Activated CD8-positive, alpha-beta T cell treated with anti-CD3 and anti-CD28 coated beads for 36 hours (primary cell): ENCODE measurements around the gene BMPR1A. TPM values are rescaled to one million over a fixed set of nuclear protein-coding genes. Genes with fewer than 3 reads are reported as not detected.

Experiments
- ATAC-seq: fragments of 200-7000 bp; cut with Tn5 transposase; one replicate; pipeline ENCODE4 v1.10.0; 2021; ENCODE audit warnings: mild to moderate bottlenecking, moderate library complexity
- CTCF ChIA-PET: fragments of 350-600 bp; sonication (Branson Sonifier 250); formaldehyde crosslinking; loops from one replicate; lab custom pipeline; 2021; ENCODE audit warnings: antibody characterized with exemption; lab: Charles Lee
- POLR2A ChIA-PET: fragments of 350-600 bp; sonication (Branson Sonifier 250); formaldehyde crosslinking; loops from one replicate; lab custom pipeline; 2021; ENCODE audit warnings: antibody characterized with exemption; lab: Charles Lee
- DNase-seq: peaks from one replicate; pipeline ENCODE4 v3.0.0-alpha.2; 2020
- H3K27ac Mint-ChIP-seq: one replicate; pipeline ENCODE4 v1.8.0; 2021; ENCODE audit warnings: mild to moderate bottlenecking, mixed read lengths
- H3K27me3 Mint-ChIP-seq: one replicate; pipeline ENCODE4 v1.8.0; 2021; ENCODE audit warnings: mixed read lengths
- H3K36me3 Mint-ChIP-seq: one replicate; pipeline ENCODE4 v1.8.0; 2021; ENCODE audit warnings: low read depth, mixed read lengths
- H3K4me1 Mint-ChIP-seq: one replicate; pipeline ENCODE4 v1.8.0; 2021; ENCODE audit warnings: low read depth, mixed read lengths
- H3K4me3 Mint-ChIP-seq: one replicate; pipeline ENCODE4 v1.8.0; 2021; ENCODE audit warnings: mild to moderate bottlenecking, moderate library complexity, mixed read lengths
- H3K9me3 Mint-ChIP-seq: one replicate; pipeline ENCODE4 v1.8.0; 2021; ENCODE audit warnings: mixed read lengths
- CTCF ChIP-seq: fragments of 200-600 bp; IDR thresholded peaks from one replicate; pipeline ENCODE4 v1.8.0; 2022; ENCODE audit warnings: antibody characterized with exemption, mild to moderate bottlenecking
- intact Hi-C: fragments of 100-400 bp; cut with micrococcal nuclease; formaldehyde crosslinking; loops from one replicate; pipeline ENCODE4 v1.10.0; 2022
- total RNA-seq, 2 experiments: library from RNA; stranded (reverse); gene quantifications; one replicate each; pipeline ENCODE4 v1.2.3, GENCODE V29; 2021

BMPR1A gene
- total RNA-seq, 2 experiments from 2014 or later, result 6.6 to 6.9 TPM

DNA sequence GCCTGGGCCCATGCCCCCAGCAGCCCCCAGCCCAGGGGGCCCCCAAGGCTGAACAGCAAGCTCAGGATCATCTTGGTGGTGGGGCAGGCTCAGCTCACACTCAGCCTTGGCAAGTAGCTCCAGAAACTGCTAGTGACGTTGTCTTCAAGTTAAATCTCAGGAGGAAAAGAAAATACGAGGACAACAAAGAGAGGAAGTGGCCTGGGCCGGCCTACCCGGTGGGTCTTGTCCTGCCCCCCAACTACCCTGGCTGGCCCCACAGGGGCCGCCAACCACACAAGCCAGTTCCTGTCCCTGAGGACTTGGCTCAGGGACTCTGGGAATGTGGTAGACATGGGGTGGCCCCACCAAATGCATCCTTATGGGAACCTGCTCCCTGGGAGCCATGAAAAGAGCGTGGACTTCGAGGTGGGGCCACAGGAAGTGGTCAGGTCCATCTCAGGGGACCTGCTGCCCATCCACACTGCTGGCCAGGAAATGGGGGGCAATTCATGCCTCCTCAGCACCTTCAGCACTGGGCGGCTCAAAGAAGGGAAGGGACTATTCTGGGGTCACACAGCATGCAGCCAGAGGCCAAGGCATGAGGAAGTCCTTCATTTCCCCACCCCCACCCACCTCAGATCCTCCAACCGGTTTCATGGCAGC lies 201.2 kb downstream of the BMPR1A start, which contains the start of gene MMRN2:
Gene MMRN2 (minus strand): TSS at position 145 of the 645 bp plus-strand sequence. CDS start 74 bp downstream, at position 71.
- intact Hi-C loops, result no loop called here
- ATAC-seq, result no peak
- TF ChIP-seq CTCF, result no peak
- POLR2A ChIA-PET, result interaction anchor here (1.5 kb wide), 1 partner anchor 10 kb away, joined by 3 read pairs; the partner anchor contains the start of gene ADIRF
- CTCF ChIA-PET, result interaction anchor here (1.8 to 6.0 kb wide), 2 partner anchors 12 to 17 kb away, joined by 6 to 30 read pairs; no protein-coding TSS in a partner anchor
- no peaks in the 10 kb centered on the region for H3K36me3 Mint-ChIP-seq
- no peak within 1 kb of the TSS for H3K4me3 Mint-ChIP-seq
- H3K4me1 Mint-ChIP-seq, result no peaks in the 10 kb centered on the region
- no peaks in the 10 kb centered on the region for H3K27me3 Mint-ChIP-seq
- H3K9me3 Mint-ChIP-seq, result peaks cover 7% of the 10 kb centered on the region
- no peak within 1 kb of the TSS for H3K27ac Mint-ChIP-seq
- DNase-seq, result no peak

DNA sequence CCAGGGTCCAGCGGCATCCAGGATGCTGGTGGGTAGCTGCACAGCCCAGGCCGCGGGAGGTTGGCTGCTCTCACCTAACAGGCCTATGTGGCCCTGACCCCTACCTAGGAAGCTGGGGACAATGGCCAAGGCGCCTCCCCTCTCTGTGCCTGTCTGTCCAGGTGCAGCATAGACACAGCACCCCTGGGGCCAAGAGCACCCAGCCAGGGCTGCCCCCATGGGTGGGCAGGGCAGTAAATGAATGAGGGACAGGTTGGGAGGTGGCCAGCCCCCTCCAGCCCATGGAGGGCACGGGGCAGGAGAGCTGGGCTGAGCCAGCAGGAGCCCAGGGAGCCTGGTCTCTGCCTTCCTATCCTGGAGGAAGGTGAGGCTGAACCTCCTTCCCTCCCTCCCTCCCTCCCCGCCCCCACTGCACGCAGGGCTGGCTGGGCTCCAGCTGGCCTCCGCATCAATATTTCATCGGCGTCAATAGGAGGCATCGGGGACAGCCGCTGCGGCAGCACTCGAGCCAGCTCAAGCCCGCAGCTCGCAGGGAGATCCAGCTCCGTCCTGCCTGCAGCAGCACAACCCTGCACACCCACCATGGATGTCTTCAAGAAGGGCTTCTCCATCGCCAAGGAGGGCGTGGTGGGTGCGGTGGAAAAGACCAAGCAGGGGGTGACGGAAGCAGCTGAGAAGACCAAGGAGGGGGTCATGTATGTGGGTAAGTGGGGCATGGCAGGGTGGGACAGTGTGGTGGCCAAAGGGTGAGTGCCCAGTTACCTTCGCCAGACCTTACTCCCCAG lies 201.9 kb downstream of the BMPR1A start, which contains the start of gene SNCG:
Gene SNCG (plus strand): TSS at position 484 of the 785 bp plus-strand sequence. CDS start 99 bp downstream, at position 583.
- ATAC-seq, result no peak
- H3K9me3 Mint-ChIP-seq, result peaks cover 2% of the 10 kb centered on the region
- no peaks in the 10 kb centered on the region for H3K4me1 Mint-ChIP-seq
- H3K27me3 Mint-ChIP-seq, result no peaks in the 10 kb centered on the region
- intact Hi-C loops, result no loop called here
- no peak for DNase-seq
- TF ChIP-seq CTCF, result no peak
- CTCF ChIA-PET, result interaction anchor here (6.0 kb wide), 1 partner anchor 18 kb away, joined by 30 read pairs; no protein-coding TSS in a partner anchor
- no peak within 1 kb of the TSS for H3K27ac Mint-ChIP-seq
- H3K4me3 Mint-ChIP-seq, result no peak within 1 kb of the TSS
- H3K36me3 Mint-ChIP-seq, result no peaks in the 10 kb centered on the region
- POLR2A ChIA-PET, result interaction anchor here (1.5 kb wide), 1 partner anchor 10 kb away, joined by 3 read pairs; the partner anchor contains the start of gene ADIRF

- Mint-ChIP-seq H3K27ac (no peak overlapping the region), H3K9me3 (no peaks in the 10 kb centered on the region), H3K27me3 (no peaks in the 10 kb centered on the region), H3K4me3 (no peak overlapping the region), H3K36me3 (no peaks in the 10 kb centered on the region), H3K4me1 (no peaks in the 10 kb centered on the region)
- DNase-seq, result no peak
- POLR2A ChIA-PET, result no interaction called here
- no peak for ATAC-seq
- intact Hi-C loops, result no loop called here
- TF ChIP-seq CTCF, result no peak
- CTCF ChIA-PET, result interaction anchor here (2.0 to 6.0 kb wide), 2 partner anchors 10 to 19 kb away, joined by 6 to 30 read pairs; partner anchors contain the start of gene ADIRF
These were observed 202.7 kb downstream of the BMPR1A start for GRCh38 chr10:86958901-86959736.

- POLR2A ChIA-PET, result no interaction called here
- H3K27ac Mint-ChIP-seq, result no peak overlapping the region
- TF ChIP-seq CTCF, result no peak
- no peaks in the 10 kb centered on the region for H3K4me1 Mint-ChIP-seq
- no peaks in the 10 kb centered on the region for H3K36me3 Mint-ChIP-seq
- CTCF ChIA-PET, result interaction anchor here (2.0 to 6.0 kb wide), 2 partner anchors 9 to 19 kb away, joined by 6 to 30 read pairs; partner anchors contain the start of gene ADIRF
- no peak for ATAC-seq
- no peak for DNase-seq
- H3K9me3 Mint-ChIP-seq, result no peaks in the 10 kb centered on the region
- no peaks in the 10 kb centered on the region for H3K27me3 Mint-ChIP-seq
- no peak overlapping the region for H3K4me3 Mint-ChIP-seq
- intact Hi-C loops, result no loop called here
These were observed 203.3 kb downstream of the BMPR1A start for GRCh38 chr10:86959737-86960002.
